Central memory CD8-positive, alpha-beta T cell (primary cell): ENCODE data around the gene TEKT2.

ENCODE experiments used
- ATAC-seq: fragments of 150-1000 bp; cut with Tn5 transposase; replicated peaks from 2 replicates; pipeline ENCODE4 v1.10.0; 2022; ENCODE audit warnings: mild to moderate bottlenecking, moderate FRiP score, moderate number of reproducible peaks; ENCODE audit not compliant: poor library complexity, severe bottlenecking; ENCODE audit errors: extremely low read depth
- DNase-seq, 2 donors: peaks; one replicate each; pipeline ENCODE4 v3.0.0; 2021; ENCODE audit warnings: low spot score in 2 of 2
- H3K27ac Mint-ChIP-seq: one replicate; pipeline ENCODE4 v1.8.0; 2022; ENCODE audit warnings: low read depth, mild to moderate bottlenecking, moderate library complexity, mixed read lengths
- H3K27me3 Mint-ChIP-seq: one replicate; pipeline ENCODE4 v1.8.0; 2022; ENCODE audit warnings: mixed read lengths
- H3K36me3 Mint-ChIP-seq: one replicate; pipeline ENCODE4 v1.8.0; 2022; ENCODE audit warnings: mild to moderate bottlenecking, moderate library complexity, mixed read lengths; ENCODE audit not compliant: insufficient read depth
- H3K4me1 Mint-ChIP-seq: one replicate; pipeline ENCODE4 v1.8.0; 2022; ENCODE audit warnings: mixed read lengths
- H3K4me3 Mint-ChIP-seq: one replicate; pipeline ENCODE4 v1.8.0; 2022; ENCODE audit warnings: mild to moderate bottlenecking, moderate library complexity, mixed read lengths
- H3K9me3 Mint-ChIP-seq: one replicate; pipeline ENCODE4 v1.8.0; 2022; ENCODE audit warnings: mixed read lengths

The TEKT2 gene

GRCh38 chr1:36099681-36100341 lies 15.9 kb downstream of the TEKT2 start:
- H3K36me3 Mint-ChIP-seq: peaks cover 12% of the 10 kb centered on the region
- no peak overlapping the region for H3K27ac Mint-ChIP-seq
- DNase-seq (peak; percentile 58 to 63), ATAC-seq (peak; percentile 74)
- H3K4me1 Mint-ChIP-seq: no peaks in the 10 kb centered on the region
- no peaks in the 10 kb centered on the region for H3K9me3 Mint-ChIP-seq
- H3K27me3 Mint-ChIP-seq: no peaks in the 10 kb centered on the region
- H3K4me3 Mint-ChIP-seq: no peak overlapping the region

GRCh38 chr1:36100376-36100775 lies 16.5 kb downstream of the TEKT2 start:
- Mint-ChIP-seq H3K27ac (no peak overlapping the region), H3K27me3 (no peaks in the 10 kb centered on the region), H3K9me3 (no peaks in the 10 kb centered on the region), H3K36me3 (peaks cover 12% of the 10 kb centered on the region), H3K4me1 (no peaks in the 10 kb centered on the region), H3K4me3 (no peak overlapping the region)
- no peak for ATAC-seq
- no peak for DNase-seq

- Mint-ChIP-seq H3K4me1 (no peaks in the 10 kb centered on the region), H3K9me3 (no peaks in the 10 kb centered on the region), H3K4me3 (no peak overlapping the region), H3K36me3 (peaks cover 3% of the 10 kb centered on the region), H3K27ac (no peak overlapping the region), H3K27me3 (no peaks in the 10 kb centered on the region)
- ATAC-seq (no peak), DNase-seq (no peak)
Observed at GRCh38 chr1:36101546-36101945, 17.7 kb downstream of the TEKT2 start.

GRCh38 chr1:36106269-36106668 lies 22.4 kb downstream of the TEKT2 start:
- H3K36me3 Mint-ChIP-seq: no peaks in the 10 kb centered on the region
- no peaks in the 10 kb centered on the region for H3K27me3 Mint-ChIP-seq
- no peak overlapping the region for H3K4me3 Mint-ChIP-seq
- no peak overlapping the region for H3K27ac Mint-ChIP-seq
- H3K4me1 Mint-ChIP-seq: peaks cover 6% of the 10 kb centered on the region
- ATAC-seq (no peak), DNase-seq (no peak)
- no peaks in the 10 kb centered on the region for H3K9me3 Mint-ChIP-seq

GRCh38 chr1:36107394-36107793 lies 23.5 kb downstream of the TEKT2 start:
- ATAC-seq (no peak), DNase-seq (no peak)
- H3K27ac Mint-ChIP-seq: peak overlapping the region; percentile 35
- H3K4me1 Mint-ChIP-seq: peaks cover 6% of the 10 kb centered on the region
- H3K9me3 Mint-ChIP-seq: no peaks in the 10 kb centered on the region
- no peaks in the 10 kb centered on the region for H3K27me3 Mint-ChIP-seq
- no peaks in the 10 kb centered on the region for H3K36me3 Mint-ChIP-seq
- H3K4me3 Mint-ChIP-seq: no peak overlapping the region

- Mint-ChIP-seq H3K4me3 (no peak overlapping the region), H3K36me3 (no peaks in the 10 kb centered on the region), H3K4me1 (peaks cover 6% of the 10 kb centered on the region), H3K27ac (no peak overlapping the region), H3K9me3 (no peaks in the 10 kb centered on the region), H3K27me3 (no peaks in the 10 kb centered on the region)
- ATAC-seq (no peak), DNase-seq (no peak)
Observed at GRCh38 chr1:36108314-36108713, 24.4 kb downstream of the TEKT2 start.

GRCh38 chr1:36109041-36109679 lies 25.3 kb downstream of the TEKT2 start:
- peaks cover 6% of the 10 kb centered on the region for H3K4me1 Mint-ChIP-seq
- ATAC-seq: peak; percentile 97
- no peak for DNase-seq
- H3K36me3 Mint-ChIP-seq: peaks cover 2% of the 10 kb centered on the region
- H3K4me3 Mint-ChIP-seq: no peak overlapping the region
- H3K27ac Mint-ChIP-seq: peak overlapping the region; percentile 54
- no peaks in the 10 kb centered on the region for H3K27me3 Mint-ChIP-seq
- H3K9me3 Mint-ChIP-seq: no peaks in the 10 kb centered on the region

- DNase-seq (no peak), ATAC-seq (no peak)
- Mint-ChIP-seq H3K9me3 (no peaks in the 10 kb centered on the region), H3K36me3 (peaks cover 2% of the 10 kb centered on the region), H3K4me3 (no peak overlapping the region), H3K4me1 (peaks cover 6% of the 10 kb centered on the region), H3K27ac (no peak overlapping the region), H3K27me3 (no peaks in the 10 kb centered on the region)
Observed at GRCh38 chr1:36111151-36111550, 27.3 kb downstream of the TEKT2 start.

- Mint-ChIP-seq H3K27ac (no peak overlapping the region), H3K9me3 (no peaks in the 10 kb centered on the region), H3K4me3 (no peak overlapping the region), H3K36me3 (peaks cover 2% of the 10 kb centered on the region), H3K27me3 (no peaks in the 10 kb centered on the region), H3K4me1 (peaks cover 6% of the 10 kb centered on the region)
- DNase-seq: no peak
- no peak for ATAC-seq
Observed at GRCh38 chr1:36112823-36113222, 28.9 kb downstream of the TEKT2 start.

GRCh38 chr1:36114371-36114770 lies 30.5 kb downstream of the TEKT2 start:
- DNase-seq: no peak
- peaks cover 2% of the 10 kb centered on the region for H3K36me3 Mint-ChIP-seq
- no peaks in the 10 kb centered on the region for H3K9me3 Mint-ChIP-seq
- no peak overlapping the region for H3K27ac Mint-ChIP-seq
- H3K4me1 Mint-ChIP-seq: peaks cover under 1% of the 10 kb centered on the region
- no peak overlapping the region for H3K4me3 Mint-ChIP-seq
- no peaks in the 10 kb centered on the region for H3K27me3 Mint-ChIP-seq
- ATAC-seq: no peak

- Mint-ChIP-seq H3K36me3 (peaks cover 2% of the 10 kb centered on the region), H3K4me3 (no peak overlapping the region)
Observed at GRCh38 chr1:36115200-36115669, 31.3 kb downstream of the TEKT2 start.

GRCh38 chr1:36115931-36116330 lies 32.0 kb downstream of the TEKT2 start:
- H3K4me1 Mint-ChIP-seq: no peaks in the 10 kb centered on the region
- no peak for ATAC-seq
- no peaks in the 10 kb centered on the region for H3K9me3 Mint-ChIP-seq
- no peak overlapping the region for H3K4me3 Mint-ChIP-seq
- peaks cover 2% of the 10 kb centered on the region for H3K36me3 Mint-ChIP-seq
- no peak overlapping the region for H3K27ac Mint-ChIP-seq
- H3K27me3 Mint-ChIP-seq: peaks cover 8% of the 10 kb centered on the region
- no peak for DNase-seq

More at GRCh38 chr1:36115200-36115669, 31.3 kb downstream of the TEKT2 start:
- ATAC-seq: no peak
- H3K9me3 Mint-ChIP-seq: no peaks in the 10 kb centered on the region
- peaks cover 4% of the 10 kb centered on the region for H3K27me3 Mint-ChIP-seq
- no peak for DNase-seq
- H3K4me1 Mint-ChIP-seq: no peaks in the 10 kb centered on the region
- H3K27ac Mint-ChIP-seq: no peak overlapping the region

GRCh38 chr1:36116901-36117300 lies 33.0 kb downstream of the TEKT2 start:
- Mint-ChIP-seq H3K27me3 (peaks cover 13% of the 10 kb centered on the region), H3K9me3 (no peaks in the 10 kb centered on the region), H3K36me3 (peaks cover 2% of the 10 kb centered on the region), H3K4me1 (no peaks in the 10 kb centered on the region), H3K27ac (no peak overlapping the region), H3K4me3 (no peak overlapping the region)
- ATAC-seq (no peak), DNase-seq (no peak)
